Inferior parietal cortex (tissue), 1 donor: Measurements from ENCODE around the gene GLRX5.
A peak's percentile ranks its signal among the peaks of the same experiment; 100 is the strongest.

Experiments used
- DNase-seq: peaks from one replicate; pipeline ENCODE4 v3.0.0-alpha.2; 2016; ENCODE audit errors: extremely low spot score

Gene GLRX5

DNA sequence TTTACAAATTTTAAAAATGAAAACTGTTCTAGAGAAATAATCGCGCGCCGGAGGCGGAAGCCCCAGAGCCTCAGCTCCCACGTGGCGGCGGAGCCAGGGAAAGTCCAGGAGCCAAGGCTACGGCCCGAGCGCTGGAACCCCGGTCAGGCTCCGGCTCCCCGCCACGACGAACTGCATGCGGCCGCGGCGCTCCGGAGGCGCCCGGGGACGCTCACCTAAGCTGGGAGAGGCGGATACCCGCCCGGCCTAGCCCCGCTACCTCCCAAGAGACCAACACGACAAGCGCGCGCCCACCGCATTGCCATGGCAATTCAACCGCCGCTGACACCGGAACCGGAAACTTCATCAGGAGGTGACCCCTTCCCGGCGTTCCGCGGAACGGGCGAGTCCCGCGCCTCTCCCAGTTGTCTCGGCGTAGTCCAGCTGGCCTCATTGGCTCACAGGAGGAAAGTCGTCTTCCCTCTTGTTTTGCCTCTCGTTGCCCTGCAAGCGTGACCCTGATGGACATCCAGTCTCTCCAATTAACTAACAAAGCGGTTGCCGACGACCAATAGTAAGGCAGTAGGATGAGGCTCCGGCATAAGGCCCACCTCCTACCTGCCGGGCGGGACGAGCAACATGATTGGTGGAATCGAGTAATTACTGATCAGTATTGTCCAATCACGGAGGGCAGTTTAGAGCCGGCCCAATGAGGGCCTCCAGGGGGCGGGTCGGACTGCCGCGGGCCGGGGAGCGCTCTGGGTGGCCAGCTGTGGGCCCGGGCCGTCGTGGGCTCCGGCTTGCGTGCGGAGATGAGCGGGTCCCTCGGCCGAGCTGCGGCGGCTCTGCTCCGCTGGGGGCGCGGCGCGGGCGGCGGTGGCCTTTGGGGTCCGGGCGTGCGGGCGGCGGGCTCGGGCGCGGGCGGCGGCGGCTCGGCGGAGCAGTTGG lies at the start of gene GLRX5:
TSS of gene GLRX5 (plus strand) at position 752 of the 927 bp plus-strand sequence. CDS start at position 792, 40 bp downstream.
- peak; percentile 100 for DNase-seq

DNA sequence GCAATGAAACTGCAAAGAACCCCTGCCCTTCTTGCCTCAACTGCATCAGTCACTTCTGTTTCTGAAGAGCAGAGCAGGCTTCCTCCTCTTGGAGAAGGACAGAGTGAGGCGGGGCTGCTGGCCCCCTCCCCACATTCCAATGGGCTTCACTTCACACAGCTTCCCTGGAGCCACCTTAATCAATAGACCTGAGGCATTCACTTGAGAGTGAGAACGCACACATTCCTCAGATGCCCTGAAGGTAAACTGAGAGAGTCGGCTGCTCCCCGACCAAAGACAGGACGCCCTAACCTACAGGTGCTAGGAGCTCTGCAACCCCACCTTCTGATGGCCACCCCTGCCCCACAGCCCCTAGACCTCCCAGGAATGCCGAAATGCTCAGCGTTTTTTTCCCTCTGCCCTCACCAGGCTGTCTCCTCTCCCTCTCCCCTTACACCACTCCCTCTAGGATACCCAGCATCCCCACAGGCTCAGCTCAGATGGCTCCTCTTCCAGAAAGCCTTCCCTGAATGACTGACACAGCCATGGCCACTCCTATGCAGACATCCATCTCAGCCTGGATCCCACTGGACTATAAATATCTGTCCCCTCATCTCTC lies 49.5 kb upstream of the GLRX5 start:
- no peak for DNase-seq

DNA sequence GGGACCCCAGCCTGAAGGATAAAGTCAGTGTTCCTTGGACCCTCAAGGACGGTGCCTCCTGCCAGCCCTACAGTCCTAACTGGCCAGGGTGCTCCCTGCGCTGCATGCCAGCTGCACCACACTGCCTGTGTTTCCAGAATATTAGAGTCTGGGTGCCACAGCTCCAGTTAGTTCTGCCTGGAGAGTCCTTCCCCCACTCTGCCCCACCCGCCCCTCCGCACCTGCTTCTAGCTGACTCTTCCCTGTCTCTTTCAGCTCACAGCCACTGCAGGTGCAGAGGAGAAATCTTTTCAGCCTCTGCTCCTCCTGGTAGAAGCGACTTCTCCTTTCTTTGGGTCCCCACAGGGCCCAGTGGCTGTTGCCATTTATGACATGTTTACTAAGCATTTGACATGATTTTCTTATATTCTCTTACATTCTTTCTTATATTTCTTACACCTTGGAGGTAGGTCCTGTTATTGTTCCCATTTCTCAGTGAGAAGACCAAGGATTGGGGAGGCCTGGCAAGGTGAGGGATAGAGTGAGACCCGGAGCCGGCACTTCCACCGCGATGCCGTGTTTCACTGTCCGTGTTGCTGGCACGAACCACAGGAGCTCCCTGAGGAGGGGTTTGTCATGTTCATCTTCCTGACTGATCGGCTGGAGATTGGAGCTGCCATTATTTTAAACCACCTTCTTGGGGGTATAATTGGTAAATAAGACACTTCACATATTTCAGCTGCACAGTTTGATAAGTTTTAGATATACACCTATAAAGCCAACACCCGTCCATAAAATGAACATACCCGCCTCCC lies 47.8 kb upstream of the GLRX5 start:
- DNase-seq, result no peak

DNA sequence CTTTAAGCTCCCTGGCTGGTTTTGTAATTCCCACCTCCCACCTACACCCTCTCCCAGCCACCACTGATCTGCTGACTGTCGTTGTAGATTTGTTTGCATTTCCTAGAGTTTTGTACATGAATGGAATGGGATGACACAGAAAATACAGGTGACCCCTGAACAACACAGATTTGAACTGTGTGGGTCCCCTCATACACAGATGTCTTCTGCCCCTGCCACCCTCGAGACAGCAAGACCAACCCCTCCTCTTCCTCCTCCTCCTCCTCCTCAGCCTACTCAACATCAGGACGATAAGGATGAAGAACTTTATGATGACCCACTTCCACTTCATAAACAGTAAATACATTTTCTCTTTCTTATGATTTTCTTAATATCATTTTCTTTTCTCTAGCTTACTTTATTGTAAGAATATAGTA lies 47.2 kb upstream of the GLRX5 start:
- DNase-seq, result no peak

DNA sequence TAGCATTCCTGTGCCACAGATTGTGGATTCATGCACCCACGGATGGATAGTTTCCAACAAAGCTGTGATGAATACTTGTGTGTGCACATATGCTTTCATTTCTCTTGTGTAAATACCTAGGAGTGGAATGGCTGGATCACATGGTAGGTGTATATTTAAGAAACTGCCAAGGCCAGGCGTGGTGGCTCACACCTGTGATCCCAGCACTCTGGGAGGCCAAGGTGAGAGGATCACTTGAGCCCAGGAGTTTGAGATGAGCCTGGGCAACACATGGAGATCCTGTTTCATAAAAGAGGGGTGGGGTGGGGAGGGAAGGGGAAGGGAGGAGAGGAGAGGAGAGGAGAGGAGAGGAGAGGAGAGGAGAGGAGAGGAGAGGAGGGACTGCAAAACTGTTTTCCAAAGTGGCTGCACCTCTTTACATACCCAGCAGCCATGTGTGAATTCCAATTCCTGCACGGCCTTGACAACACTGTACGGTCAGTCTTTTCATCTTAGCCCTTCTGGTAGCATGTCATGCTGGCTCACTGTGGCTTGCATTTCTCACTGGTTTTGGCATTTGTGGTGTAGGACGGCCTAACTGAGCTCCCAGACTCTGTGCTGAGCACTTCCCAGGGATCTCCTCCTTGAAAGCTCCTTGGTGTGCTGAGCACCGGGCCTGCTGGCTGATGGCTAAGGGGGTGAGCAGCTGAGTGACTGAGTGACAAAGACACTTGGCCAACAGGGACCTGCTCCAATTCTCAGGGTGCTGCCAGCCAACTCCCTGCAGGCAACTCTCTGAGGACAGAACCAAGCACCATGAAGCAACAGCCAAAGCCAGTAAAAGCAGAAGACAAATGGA lies 46.3 kb upstream of the GLRX5 start:
- DNase-seq, result no peak

DNA sequence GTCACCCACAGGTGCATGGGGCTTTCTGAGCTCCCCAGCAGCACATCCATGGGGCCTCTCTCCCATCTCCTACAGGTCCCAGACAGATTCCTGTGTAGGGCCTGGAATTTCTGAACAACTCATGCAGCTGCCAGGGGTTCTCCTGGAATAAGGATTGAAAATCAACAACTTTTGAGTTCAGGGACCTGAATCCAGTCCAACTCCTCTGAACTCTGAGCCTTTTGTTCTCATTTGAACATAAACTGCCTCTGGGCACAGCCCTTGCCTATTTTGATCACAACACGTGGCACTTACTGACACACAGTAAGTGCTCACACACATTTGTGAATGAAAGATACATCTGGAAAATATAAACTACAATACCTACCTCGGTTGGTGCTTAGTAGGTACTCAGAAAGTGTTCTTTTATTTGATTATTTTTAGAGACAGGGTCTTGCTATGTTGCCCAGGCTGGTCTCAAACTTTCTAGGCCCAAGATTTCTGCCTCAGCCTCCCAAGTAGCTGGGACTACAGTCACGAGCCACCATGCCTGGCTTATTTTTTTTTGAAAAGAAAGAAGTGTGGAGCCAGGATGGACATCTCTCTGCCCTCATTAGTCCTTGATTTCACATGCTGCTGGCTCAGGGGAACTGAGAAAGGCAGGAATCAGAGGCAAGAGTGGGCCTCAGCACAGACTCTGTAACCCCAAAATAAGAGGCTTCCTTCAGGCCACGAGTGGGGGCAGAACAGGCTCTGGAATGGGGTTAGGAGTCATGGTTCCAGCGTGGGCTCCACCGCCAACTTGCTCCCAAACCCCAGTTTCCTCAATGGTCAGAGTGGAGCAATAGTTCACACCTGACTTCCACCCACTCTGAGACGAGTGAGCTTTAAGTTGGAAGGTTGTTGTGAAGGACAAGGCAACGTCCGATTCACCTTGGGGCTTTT lies 45.4 kb upstream of the GLRX5 start:
- DNase-seq, result peak; percentile 40

DNA sequence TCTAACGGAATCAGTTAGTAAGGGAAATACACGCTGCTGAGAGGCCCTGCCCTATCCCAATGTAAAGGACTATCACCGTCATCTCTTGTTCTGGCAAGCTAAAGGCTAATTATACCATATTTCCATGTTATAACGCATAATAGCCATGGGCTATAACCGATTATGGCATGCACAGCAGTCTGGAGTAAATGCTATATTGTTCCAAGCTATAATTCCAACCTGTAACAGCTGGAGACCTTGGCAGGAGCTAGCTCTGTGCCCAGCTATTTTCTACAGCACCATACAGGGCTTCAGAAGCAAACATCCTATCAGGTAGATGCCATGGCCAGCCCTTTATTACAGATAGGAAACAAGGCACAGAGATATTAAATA lies 44.7 kb upstream of the GLRX5 start:
- DNase-seq, result no peak

DNA sequence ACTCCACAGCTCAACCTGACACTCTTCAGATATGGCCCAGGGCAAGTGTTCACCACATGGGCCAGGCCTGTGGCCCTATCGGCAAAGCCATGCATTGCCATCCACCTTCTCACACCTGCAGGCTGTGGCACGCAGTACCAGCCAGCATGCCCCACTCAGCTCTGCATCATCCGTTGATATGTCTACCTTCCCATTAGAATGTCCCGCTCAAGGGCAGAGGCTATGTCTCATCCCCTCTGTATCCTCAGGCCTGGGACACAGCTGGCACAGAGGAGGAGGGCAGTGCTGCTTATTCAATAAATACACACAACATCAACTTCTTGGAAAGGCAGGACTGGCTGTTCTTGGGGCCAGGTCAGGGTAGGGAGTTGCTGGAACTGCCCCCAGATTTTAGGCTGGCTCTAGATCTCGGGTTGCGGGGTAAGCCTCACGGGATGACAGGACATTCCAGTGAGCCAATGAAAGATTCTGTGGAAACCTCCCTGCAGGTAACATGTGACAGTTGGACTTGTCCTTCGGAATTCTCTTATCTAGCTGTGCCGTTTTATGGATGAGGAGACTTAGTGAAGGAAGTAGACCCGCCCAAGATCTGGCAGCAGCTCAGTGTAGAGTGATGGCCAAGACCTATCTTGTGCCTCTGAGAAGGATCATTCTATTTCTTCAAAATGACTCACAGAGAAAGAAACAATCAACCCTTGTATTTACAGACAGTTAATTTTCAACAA lies 44.0 kb upstream of the GLRX5 start:
- DNase-seq, result no peak

DNA sequence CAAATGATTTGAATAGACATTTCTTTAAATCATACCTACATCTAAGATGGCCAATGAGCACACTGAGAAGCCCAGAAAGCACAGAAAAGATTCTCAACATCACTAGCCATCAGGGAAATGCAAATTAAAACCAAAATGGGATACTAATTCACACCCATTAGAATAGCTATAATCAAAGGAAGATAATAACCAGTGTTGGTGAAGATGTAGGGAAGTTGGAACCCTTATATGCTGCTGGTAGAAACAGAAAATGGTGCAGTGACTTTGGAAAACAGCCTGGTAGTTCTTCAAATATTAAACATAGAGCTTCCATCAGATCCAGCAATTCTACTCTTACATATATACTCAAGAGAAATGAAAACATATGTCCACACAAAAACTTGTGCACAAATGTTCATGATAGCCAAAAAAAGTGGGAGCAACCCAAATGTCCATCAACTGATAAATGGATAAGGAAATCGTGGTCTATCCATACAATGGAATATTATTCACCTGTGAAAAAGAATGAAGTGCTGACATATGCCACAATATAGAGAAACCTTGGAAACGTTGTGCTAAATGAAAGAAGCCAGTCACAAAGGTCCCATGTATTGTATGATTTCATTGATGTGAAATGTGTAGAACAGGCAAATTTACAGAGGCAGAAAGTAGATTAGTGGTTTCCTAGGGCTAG lies 42.8 kb upstream of the GLRX5 start:
- no peak for DNase-seq

DNA sequence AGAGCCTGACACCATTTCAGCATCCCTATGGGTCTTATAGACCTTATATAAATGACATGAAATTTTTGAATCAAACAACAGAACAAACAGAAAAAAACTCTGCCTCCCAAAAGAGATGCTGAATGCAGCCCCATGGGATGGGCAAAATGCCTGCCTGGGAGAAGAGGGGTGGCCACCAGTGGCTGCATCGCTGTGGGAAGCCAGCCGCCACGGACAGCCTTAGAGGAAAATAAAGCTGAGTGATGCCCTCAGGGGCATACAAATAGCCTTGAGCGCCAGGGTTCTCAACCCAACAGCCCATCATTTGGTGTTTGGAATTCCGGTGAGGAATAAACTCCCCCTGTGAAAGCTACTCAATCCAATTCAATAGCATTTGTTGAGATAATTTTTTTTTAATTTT lies 41.3 kb upstream of the GLRX5 start:
- no peak for DNase-seq

DNA sequence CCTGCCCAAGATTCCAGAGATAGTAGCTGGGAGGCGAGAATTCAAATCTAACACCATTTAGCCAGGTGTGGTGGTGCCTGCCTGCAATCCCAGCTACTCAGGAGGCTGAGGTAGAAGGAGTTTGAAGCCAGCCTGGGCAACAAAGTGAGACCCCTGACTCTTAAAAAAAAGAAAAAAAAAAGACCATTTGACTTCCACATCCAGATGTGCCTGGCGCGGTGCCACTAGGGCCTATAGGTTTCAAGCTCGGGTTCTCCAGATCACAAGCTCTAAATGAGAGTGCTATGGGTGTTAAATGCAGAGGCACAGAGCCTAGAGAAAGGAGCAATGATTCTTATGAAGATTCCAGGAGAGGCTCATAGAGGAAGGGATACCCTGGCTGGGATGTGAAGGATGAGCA lies 40.9 kb upstream of the GLRX5 start:
- DNase-seq, result no peak

DNA sequence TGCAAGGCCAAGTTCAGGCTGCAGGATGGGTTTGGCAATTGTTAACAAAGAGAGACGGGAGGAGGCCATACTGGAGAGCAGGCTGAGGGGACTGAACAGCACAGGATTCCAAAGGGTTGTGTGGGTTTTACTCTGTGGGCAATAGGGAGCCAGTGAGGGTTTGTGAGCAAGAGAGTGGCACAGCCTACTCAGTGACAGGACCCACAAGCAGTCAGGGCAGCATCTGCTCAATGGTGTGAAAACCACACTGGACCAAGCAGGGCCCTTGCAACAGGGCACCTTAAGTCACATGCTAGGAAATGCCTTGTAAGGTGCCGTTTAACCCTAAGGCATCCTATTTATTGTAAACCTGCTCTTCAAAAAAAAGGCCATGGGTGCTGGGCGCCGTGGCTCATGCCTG lies 40.4 kb upstream of the GLRX5 start:
- no peak for DNase-seq

DNA sequence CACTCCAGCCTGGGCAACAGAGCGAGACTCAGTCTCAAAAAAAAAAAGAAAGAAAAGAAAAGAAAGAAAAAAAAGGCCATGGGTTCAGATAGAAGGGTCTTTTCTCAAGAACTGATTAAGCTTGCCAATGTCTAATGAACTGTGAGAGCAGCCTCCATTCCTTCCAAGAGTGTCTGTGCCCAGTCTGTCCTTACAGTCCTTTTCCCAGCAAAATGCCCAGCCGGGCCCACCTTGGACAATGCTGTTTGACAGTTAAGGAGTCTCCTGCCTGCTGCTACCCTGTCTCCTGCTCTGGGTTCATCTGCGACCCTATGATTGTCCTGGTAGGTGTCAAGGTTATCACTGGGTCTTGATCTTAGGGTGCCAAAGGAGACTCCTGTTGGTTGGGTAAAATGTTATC lies 39.8 kb upstream of the GLRX5 start:
- DNase-seq, result no peak

DNA sequence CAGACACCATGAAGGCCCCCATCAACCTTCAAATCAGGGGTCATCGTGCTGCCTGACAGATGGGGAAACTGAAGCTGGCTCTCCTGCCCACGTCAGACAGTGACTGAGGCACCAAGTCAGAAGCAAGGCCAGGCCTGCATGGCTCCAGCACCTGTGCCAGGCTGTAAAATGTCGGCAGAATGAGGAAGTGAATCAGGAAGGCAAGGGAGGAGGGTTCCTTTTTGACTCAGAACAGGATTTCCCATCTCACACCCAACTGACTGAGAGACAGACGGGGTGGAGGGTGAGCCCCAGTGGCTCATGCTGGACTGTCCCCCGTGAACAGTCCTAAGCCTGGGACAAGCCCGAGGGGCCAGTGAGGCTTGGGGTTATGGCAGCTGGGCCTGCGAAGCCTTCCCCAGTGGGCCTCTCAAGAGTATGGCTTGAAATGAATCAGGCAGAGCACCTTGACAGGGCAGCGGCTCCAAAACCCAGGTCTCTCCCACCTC lies 39.3 kb upstream of the GLRX5 start:
- no peak for DNase-seq

DNA sequence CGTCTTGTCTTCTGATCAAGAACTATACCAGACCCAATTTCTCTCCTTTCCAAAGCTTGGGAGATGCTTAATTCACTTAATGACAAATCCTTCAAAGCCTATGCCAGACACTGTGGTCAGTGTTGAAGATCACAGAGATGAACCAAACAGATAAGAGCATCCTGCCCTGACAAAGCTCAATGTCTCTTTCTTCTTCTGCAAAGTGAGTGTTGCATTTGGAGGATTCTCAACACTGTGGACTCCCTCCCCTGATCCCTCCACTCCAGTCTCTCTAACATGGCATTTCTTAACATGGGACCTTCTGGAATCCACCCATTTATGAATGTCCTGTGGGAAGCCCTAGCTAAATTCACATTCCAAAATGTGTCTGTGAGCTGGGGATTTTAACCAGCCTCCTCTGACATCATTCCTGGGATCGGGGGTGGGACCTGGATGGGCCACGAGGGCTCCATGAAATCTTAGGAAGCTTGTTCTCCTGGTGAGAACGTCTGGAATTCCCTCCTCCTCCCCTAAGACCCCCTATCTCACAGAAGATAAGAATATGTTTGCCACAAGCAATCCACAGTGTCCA lies 38.7 kb upstream of the GLRX5 start:
- DNase-seq, result no peak

DNA sequence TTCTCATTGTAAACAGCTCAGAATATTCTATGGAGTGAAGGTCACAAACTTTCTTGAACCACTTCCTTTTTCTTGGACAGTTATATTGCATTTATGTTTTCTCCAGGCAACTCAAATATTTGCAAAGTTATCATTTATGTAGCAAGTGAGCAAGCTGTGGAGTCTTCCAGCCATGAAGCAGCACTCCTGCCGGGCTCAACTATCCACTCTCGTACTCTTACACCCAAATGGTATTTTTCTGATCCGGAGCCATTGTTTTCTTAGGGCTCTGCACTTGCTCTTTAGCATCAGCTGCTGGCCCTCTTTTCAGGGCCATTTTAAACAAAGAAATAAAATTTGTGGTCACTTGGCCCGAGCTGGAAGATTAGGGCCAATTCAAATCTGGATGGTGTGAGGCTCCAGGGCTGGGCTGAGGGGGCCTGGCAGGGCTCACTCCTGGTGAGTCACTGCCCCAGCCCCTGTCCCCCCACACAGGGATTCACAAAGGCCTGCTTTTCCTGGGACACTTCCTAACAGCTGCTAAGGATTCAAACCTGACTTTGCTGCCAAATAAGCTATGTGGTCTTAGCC lies 38.1 kb upstream of the GLRX5 start:
- no peak for DNase-seq

DNA sequence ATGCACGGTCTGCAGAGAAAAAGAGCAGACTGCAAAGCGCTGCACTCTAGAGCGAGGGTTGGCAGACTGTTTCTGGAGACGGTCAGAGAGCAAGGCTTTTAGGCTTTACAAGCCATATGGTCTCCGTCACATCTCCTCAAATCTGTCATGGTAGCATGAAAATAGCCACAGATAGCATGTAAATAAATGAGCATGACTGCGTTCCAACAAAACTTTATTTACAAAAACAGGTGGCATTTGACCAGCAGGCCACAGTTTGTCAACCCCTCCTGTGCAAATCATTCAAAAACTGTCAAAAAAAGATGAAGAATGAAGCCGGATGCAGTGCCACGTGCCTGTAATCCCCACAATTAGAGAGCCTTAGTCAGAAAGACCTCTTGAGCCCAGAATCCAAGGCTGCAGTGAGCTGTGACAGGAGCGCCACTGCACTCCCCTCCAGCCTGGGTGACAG lies 37.3 kb upstream of the GLRX5 start:
- no peak for DNase-seq

DNA sequence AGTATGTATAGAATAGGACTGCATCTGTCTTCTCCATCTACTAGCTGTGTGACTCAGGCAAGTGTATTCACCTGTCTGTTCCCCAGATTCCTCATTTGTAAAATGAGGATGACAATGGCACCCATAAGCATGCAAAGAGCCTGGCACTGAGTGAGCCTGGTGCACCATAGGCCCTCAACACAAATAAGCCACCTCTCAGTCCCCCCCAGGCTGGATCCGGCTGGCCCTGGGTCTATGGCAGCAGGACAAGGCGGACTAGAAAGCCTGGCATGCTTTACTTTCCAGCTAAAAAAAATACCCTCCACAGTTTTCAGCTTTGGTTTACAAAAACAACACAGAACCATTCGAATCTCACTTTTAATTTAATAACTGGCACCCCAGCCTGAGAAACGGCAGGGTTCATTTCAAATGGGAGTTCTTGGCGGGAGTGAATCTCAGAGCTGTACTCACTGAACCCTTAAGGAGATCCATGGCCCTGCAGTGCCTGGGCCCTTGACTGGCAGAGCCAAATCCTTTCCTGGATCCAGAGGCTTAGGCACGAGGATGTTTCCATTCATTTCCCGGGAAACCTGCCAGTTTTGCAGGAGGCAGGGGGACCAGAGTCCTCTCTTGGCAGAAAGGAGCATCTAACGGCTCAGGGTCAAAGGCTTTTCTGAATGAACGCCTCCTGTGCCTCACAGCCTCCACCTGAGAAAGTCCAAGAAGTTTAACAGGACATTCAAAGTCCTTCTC lies 36.1 kb upstream of the GLRX5 start:
- peak; percentile 60 for DNase-seq
